Astrocyte (in vitro differentiated cells and primary cell): ENCODE data around the gene SH2D3A. TPM values are rescaled to one million over a fixed set of nuclear protein-coding genes. Genes with fewer than 3 reads are reported as not detected.

Source experiments
- DNase-seq: peaks from one replicate; pipeline ENCODE4 v3.0.0-alpha.2; 2010; ENCODE audit warnings: low read depth
- FAIRE-seq: peaks from 2 replicates; lab custom pipeline; 2011; peaks lifted over from hg19 to GRCh38; lab: Jason Lieb, UNC
- H2AFZ ChIP-seq: 2 replicates; pipeline ENCODE4 v1.6.0; 2012; ENCODE audit warnings: low read depth, low read length, inconsistent platforms
- H3K27ac ChIP-seq: 2 replicates; pipeline ENCODE4 v1.5.1; 2011; ENCODE audit warnings: low read depth, low read length, inconsistent platforms
- H3K27me3 ChIP-seq: 2 replicates; pipeline ENCODE4 v1.6.0; 2011; ENCODE audit warnings: low read length, inconsistent platforms; ENCODE audit not compliant: insufficient read depth
- H3K36me3 ChIP-seq: 2 replicates; pipeline ENCODE4 v1.5.1; 2011; ENCODE audit warnings: low read length, inconsistent platforms; ENCODE audit not compliant: insufficient read depth
- H3K4me1 ChIP-seq: 2 replicates; pipeline ENCODE4 v1.5.1; 2011; ENCODE audit warnings: low read length, inconsistent platforms; ENCODE audit not compliant: insufficient read depth
- H3K4me2 ChIP-seq: 2 replicates; pipeline ENCODE4 v1.6.0; 2012; ENCODE audit warnings: low read length, inconsistent platforms
- H3K4me3 ChIP-seq: 2 replicates; pipeline ENCODE4 v1.5.1; 2011; ENCODE audit warnings: low read depth, mild to moderate bottlenecking, low read length, inconsistent platforms; ENCODE audit not compliant: insufficient read depth
- H3K79me2 ChIP-seq: 2 replicates; pipeline ENCODE4 v1.6.0; 2012; ENCODE audit warnings: mild to moderate bottlenecking, low read length, inconsistent platforms; ENCODE audit not compliant: insufficient read depth
- H3K9ac ChIP-seq: 2 replicates; pipeline ENCODE4 v1.6.0; 2012; ENCODE audit warnings: mild to moderate bottlenecking, low read length, inconsistent platforms
- H3K9me3 ChIP-seq: 2 replicates; pipeline ENCODE4 v1.5.1; 2012; ENCODE audit warnings: low read depth, mild to moderate bottlenecking, low read length, inconsistent platforms; ENCODE audit not compliant: insufficient read depth
- H4K20me1 ChIP-seq: 2 replicates; pipeline ENCODE4 v1.6.0; 2012; ENCODE audit warnings: low read length, inconsistent platforms; ENCODE audit not compliant: insufficient read depth
- H3K27ac Mint-ChIP-seq: one replicate; pipeline ENCODE4 v1.8.0; 2021; ENCODE audit warnings: mild to moderate bottlenecking, mixed read lengths; ENCODE audit not compliant: unreplicated experiment
- H3K27me3 Mint-ChIP-seq: one replicate; pipeline ENCODE4 v1.8.0; 2021; ENCODE audit warnings: low read depth, mixed read lengths; ENCODE audit not compliant: unreplicated experiment
- H3K36me3 Mint-ChIP-seq: one replicate; pipeline ENCODE4 v1.8.0; 2021; ENCODE audit warnings: low read depth, mixed read lengths; ENCODE audit not compliant: unreplicated experiment
- H3K4me1 Mint-ChIP-seq: one replicate; pipeline ENCODE4 v1.8.0; 2021; ENCODE audit warnings: low read depth, mixed read lengths; ENCODE audit not compliant: unreplicated experiment
- H3K4me3 Mint-ChIP-seq: one replicate; pipeline ENCODE4 v1.8.0; 2021; ENCODE audit warnings: mild to moderate bottlenecking, moderate library complexity, mixed read lengths; ENCODE audit not compliant: unreplicated experiment
- H3K9me3 Mint-ChIP-seq: one replicate; pipeline ENCODE4 v1.8.0; 2021; ENCODE audit warnings: mild to moderate bottlenecking, mixed read lengths; ENCODE audit not compliant: unreplicated experiment
- EZH2 ChIP-seq: IDR thresholded peaks from 2 replicates; pipeline ENCODE4 v1.6.1; 2012; ENCODE audit warnings: mild to moderate bottlenecking, low read length, inconsistent platforms; ENCODE audit not compliant: insufficient read depth
- total RNA-seq: library from RNA; stranded (reverse); gene quantifications from 2 replicates; pipeline ENCODE4 v1.2.1, GENCODE V29; 2021
- TF ChIP-seq, protein P1 (sequence below): IDR thresholded peaks from 2 replicates; pipeline ENCODE4 v1.5.1; 2011; ENCODE audit warnings: low read depth, mild to moderate bottlenecking, inconsistent platforms, low read length, moderate library complexity; ENCODE audit not compliant: insufficient read depth

Gene SH2D3A
- total RNA-seq, 1 donor from 2014 or later, result 2.6 TPM

DNA sequence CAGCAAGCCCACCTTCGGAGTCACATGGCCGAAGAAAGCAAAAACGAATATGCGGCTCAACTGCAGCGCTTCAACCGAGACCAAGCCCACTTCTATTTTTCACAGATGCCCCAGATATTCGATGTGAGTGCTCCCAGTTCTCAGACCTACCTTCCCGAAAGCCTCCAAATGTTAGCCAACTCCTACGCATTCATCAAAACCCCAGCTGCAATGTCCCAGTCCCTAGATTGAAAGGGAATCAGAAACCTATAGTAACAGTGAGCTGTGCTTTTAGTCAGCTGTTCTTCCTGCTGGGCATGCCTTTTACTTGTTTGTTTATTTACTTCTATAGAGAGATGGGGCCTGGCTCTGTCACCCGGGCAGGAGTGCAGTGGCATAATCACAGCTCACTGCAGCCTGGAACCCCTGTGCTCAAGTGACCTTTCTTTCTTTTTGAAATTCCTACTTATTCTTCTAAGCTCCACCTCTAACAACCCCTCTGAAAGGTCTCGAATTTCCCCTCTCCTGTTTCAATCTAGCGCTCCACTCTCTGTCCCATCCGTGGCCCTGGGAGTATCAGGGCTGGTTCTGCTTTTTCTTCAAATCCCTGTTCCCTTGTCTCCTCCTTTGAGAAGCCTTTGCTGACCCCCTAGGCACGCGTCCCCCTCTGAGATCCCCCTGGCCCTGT lies 23.4 kb downstream of the SH2D3A start:
- no peak for FAIRE-seq
- H3K4me3 ChIP-seq, result peak overlapping the region; percentile 24

DNA sequence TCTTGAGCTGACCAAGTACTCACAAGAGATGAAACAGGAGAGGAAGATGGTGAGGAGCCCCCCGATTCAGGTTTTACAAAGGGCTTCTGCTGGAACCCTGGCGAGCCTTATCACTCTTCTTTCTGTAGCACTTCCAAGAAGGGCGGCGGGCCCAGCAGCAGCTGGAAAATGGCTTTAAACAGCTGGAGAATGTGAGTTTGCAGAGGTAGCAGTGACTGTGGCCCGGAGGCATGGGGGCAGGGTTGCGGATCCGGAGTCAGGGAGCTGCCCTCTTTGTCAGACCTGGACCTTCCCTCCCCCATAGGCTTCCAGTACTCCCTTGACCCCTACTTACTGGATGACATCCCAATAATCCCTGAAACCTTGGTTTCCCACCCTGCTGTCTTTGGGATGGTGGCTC lies 24.2 kb downstream of the SH2D3A start:
- FAIRE-seq (no peak), DNase-seq (no peak)

More for the DNA sequence above, 23.4 kb downstream of the SH2D3A start:
- Histone ChIP-seq H3K79me2 (peaks cover 29% of the 10 kb centered on the region), H3K9ac (peak overlapping the region; percentile 63), H3K27ac (peak overlapping the region; percentile 80), H4K20me1 (peaks cover 17% of the 10 kb centered on the region), H3K36me3 (peaks cover 22% of the 10 kb centered on the region), H3K9me3 (no peaks in the 10 kb centered on the region), H3K27me3 (no peaks in the 10 kb centered on the region), H3K4me1 (peaks cover 27% of the 10 kb centered on the region), H2AFZ (peak overlapping the region; percentile 57), H3K4me2 (peak overlapping the region; percentile 83)
- H3K27ac Mint-ChIP-seq, result peak overlapping the region; percentile 89
- no peaks in the 10 kb centered on the region for H3K27me3 Mint-ChIP-seq
- H3K9me3 Mint-ChIP-seq, result peaks cover 3% of the 10 kb centered on the region
- TF ChIP-seq, protein P1, sequence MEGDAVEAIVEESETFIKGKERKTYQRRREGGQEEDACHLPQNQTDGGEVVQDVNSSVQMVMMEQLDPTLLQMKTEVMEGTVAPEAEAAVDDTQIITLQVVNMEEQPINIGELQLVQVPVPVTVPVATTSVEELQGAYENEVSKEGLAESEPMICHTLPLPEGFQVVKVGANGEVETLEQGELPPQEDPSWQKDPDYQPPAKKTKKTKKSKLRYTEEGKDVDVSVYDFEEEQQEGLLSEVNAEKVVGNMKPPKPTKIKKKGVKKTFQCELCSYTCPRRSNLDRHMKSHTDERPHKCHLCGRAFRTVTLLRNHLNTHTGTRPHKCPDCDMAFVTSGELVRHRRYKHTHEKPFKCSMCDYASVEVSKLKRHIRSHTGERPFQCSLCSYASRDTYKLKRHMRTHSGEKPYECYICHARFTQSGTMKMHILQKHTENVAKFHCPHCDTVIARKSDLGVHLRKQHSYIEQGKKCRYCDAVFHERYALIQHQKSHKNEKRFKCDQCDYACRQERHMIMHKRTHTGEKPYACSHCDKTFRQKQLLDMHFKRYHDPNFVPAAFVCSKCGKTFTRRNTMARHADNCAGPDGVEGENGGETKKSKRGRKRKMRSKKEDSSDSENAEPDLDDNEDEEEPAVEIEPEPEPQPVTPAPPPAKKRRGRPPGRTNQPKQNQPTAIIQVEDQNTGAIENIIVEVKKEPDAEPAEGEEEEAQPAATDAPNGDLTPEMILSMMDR, result no peak
- no peak for TF ChIP-seq EZH2
- H3K4me3 Mint-ChIP-seq, result peak overlapping the region; percentile 72
- DNase-seq, result peak; percentile 31
- peaks cover 14% of the 10 kb centered on the region for H3K36me3 Mint-ChIP-seq
- peaks cover 22% of the 10 kb centered on the region for H3K4me1 Mint-ChIP-seq

More for the DNA sequence above, 24.2 kb downstream of the SH2D3A start:
- Mint-ChIP-seq H3K4me3 (no peak overlapping the region), H3K36me3 (peaks cover 13% of the 10 kb centered on the region), H3K27ac (peak overlapping the region; percentile 30), H3K27me3 (no peaks in the 10 kb centered on the region), H3K4me1 (peaks cover 29% of the 10 kb centered on the region), H3K9me3 (peaks cover 3% of the 10 kb centered on the region)
- H3K36me3 ChIP-seq, result peaks cover 17% of the 10 kb centered on the region
- H3K9me3 ChIP-seq, result no peaks in the 10 kb centered on the region
- no peak for TF ChIP-seq EZH2
- TF ChIP-seq, protein P1, result no peak
- H4K20me1 ChIP-seq, result peaks cover 17% of the 10 kb centered on the region
- H3K27ac ChIP-seq, result no peak overlapping the region
- H3K9ac ChIP-seq, result no peak overlapping the region
- no peak overlapping the region for H2AFZ ChIP-seq
- H3K4me2 ChIP-seq, result no peak overlapping the region
- H3K79me2 ChIP-seq, result peaks cover 29% of the 10 kb centered on the region
- no peaks in the 10 kb centered on the region for H3K27me3 ChIP-seq
- no peak overlapping the region for H3K4me3 ChIP-seq
- peaks cover 35% of the 10 kb centered on the region for H3K4me1 ChIP-seq
